SHP77 treated with DMSO at 0.1 percent for 48 hours (cell line): ENCODE data around the gene VAMP3.

Experiments used
- DNase-seq: peaks from one replicate; lab custom pipeline; 2025; lab: John Stamatoyannopoulos, UW

VAMP3 gene

GRCh38 chr1:7813677-7814373, 42.7 kb downstream of the VAMP3 start:
- no peak for DNase-seq

GRCh38 chr1:7821282-7821681, 50.2 kb downstream of the VAMP3 start:
- no peak for DNase-seq

GRCh38 chr1:7824701-7825100, 53.6 kb downstream of the VAMP3 start:
- no peak for DNase-seq

- no peak for DNase-seq
These were observed 55.3 kb downstream of the VAMP3 start for GRCh38 chr1:7826363-7826762.

- no peak for DNase-seq
These were observed 56.2 kb downstream of the VAMP3 start for GRCh38 chr1:7827126-7827955.
